HepG2 (cell line): Measurements from ENCODE around the gene TMCO4.

Source experiments
- ATF1 ChIP-seq: IDR thresholded peaks from 2 replicates; pipeline ENCODE4 v1.6.1; 2016; ENCODE audit warnings: mild to moderate bottlenecking, control low read depth
- EZH2 ChIP-seq: conservative IDR thresholded peaks from 2 replicates; pipeline ENCODE4 v1.6.1; 2012; ENCODE audit warnings: mild to moderate bottlenecking, low read depth, low read length, moderate library complexity
- FOXJ3 ChIP-seq: sonication (generic); formaldehyde crosslinking; IDR thresholded peaks from 2 replicates; pipeline ENCODE4 v1.4.0; 2020; ENCODE audit warnings: missing genetic modification reagents, mild to moderate bottlenecking, borderline replicate concordance
- KAT8 ChIP-seq: IDR thresholded peaks from 2 replicates; pipeline ENCODE4 v1.6.1; 2016; ENCODE audit warnings: missing genetic modification reagents, missing compliant biosample characterization
- MAFK ChIP-seq, 2 experiments: IDR thresholded peaks in 1 of 2; conservative IDR thresholded peaks in 1 of 2; 2 replicates each; pipeline ENCODE4 v1.6.1; 2011; ENCODE audit warnings: improper control_type of control experiment in 2 of 2, low read length in 2 of 2
- NFE2L1 ChIP-seq: sonication (generic); formaldehyde crosslinking; IDR thresholded peaks from 2 replicates; pipeline ENCODE4 v1.4.0; 2020; ENCODE audit warnings: missing genetic modification reagents, mild to moderate bottlenecking, borderline replicate concordance
- NKX3-1 ChIP-seq: sonication (generic); formaldehyde crosslinking; IDR thresholded peaks from 2 replicates; pipeline ENCODE4 v1.5.0; 2020; ENCODE audit warnings: missing genetic modification reagents
- POLR2A ChIP-seq, 2 experiments: IDR thresholded peaks; 2 replicates each; pipeline ENCODE4 v1.6.1; 2011; ENCODE audit warnings: low read depth in 2 of 2, low read length in 2 of 2, mild to moderate bottlenecking in 1 of 2, moderate library complexity in 1 of 2; ENCODE audit not compliant: insufficient read depth in 1 of 2
- POLR2AphosphoS2 ChIP-seq: IDR thresholded peaks from 2 replicates; pipeline ENCODE4 v1.6.1; 2011; ENCODE audit warnings: low read depth, low read length, improper control_type of control experiment
- ZFP1 ChIP-seq: IDR thresholded peaks from 2 replicates; pipeline ENCODE4 v1.6.1; 2016
- ZNF274 ChIP-seq: sonication (generic); formaldehyde crosslinking; IDR thresholded peaks from 2 replicates; pipeline ENCODE4 v1.5.1; 2020; ENCODE audit warnings: mild to moderate bottlenecking, missing genetic modification reagents

GRCh38 chr1:19768353-19769210 lies 31.1 kb downstream of the TMCO4 start:
- TF ChIP-seq FOXJ3 (CRISPR knock-in tag): no peak
- TF ChIP-seq EZH2: no peak
- no peak for TF ChIP-seq POLR2AphosphoS2
- no peak for TF ChIP-seq ZFP1 (CRISPR knock-in tag)
- no peak for TF ChIP-seq NFE2L1
- TF ChIP-seq POLR2A (IDR thresholded peaks at IDR 0.05; ENCODE audit: insufficient read depth in 1 of 2, low read depth in 2 of 2, low read length in 2 of 2): no peak
- TF ChIP-seq ZNF274: no peak
- no peak for TF ChIP-seq NKX3-1 (CRISPR knock-in tag)
- no peak for TF ChIP-seq MAFK (conservative IDR thresholded peaks at IDR 0.05 in 1 of 2, IDR thresholded peaks at IDR 0.05 in 1 of 2; ENCODE audit: low read length in 2 of 2)
- no peak for TF ChIP-seq ATF1 (CRISPR knock-in tag)
- TF ChIP-seq KAT8: no peak
